Epithelial cell of esophagus (primary cell): Measurements from ENCODE around the gene KRTAP5-11.
"Not testable (repeated sequence)": the region's sequence is repeated elsewhere in the genome, so short reads cannot be mapped to it uniquely, and the experiment has no call there.

Source experiments
- DNase-seq: peaks from one replicate; pipeline ENCODE4 v3.0.0; 2010; ENCODE audit warnings: low read depth
- H3K4me3 ChIP-seq: 2 replicates; pipeline ENCODE4 v1.5.1; 2011; ENCODE audit warnings: mild to moderate bottlenecking, low read length, control low read depth
- TF ChIP-seq, protein P1 (sequence below): IDR thresholded peaks from 2 replicates; pipeline ENCODE4 v1.5.1; 2011; ENCODE audit warnings: low read depth, mild to moderate bottlenecking, low read length, control low read depth, inconsistent platforms; ENCODE audit not compliant: insufficient read depth; ENCODE audit errors: missing control alignments

KRTAP5-11 gene

DNA sequence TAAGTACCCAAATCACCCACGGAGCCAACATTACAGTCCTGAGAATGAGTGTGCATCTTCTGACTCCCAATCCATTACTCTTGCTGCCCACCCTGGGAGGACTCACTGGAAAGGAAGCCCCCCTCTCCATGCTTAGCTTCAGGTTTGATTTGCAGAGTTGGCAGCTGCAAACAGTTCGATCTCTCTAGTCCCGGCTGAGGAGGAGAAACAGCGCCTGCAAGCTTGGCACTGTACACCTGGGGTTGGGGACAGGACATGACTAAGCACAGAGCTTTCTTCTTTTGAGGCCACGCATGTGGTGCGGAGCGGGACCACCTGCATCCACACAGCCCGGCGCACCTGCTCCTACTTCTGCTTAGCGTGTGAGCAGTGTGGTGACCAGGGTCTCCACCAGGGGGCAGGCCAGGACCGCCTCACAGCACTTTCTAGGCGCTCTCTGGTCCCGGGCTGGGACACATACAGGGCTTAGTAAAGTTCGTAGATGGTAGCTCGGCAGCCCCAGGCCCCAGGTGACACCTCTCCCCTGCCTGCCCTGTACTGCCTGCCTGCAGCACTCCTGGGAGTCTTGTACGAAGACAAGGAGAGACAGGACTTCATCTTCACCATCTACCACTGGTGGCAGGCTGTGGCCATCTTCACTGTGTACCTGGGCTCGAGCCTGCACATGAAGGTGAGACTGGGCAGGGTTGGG is 22.3 kb upstream of the KRTAP5-11 start:
- TF ChIP-seq, protein P1, sequence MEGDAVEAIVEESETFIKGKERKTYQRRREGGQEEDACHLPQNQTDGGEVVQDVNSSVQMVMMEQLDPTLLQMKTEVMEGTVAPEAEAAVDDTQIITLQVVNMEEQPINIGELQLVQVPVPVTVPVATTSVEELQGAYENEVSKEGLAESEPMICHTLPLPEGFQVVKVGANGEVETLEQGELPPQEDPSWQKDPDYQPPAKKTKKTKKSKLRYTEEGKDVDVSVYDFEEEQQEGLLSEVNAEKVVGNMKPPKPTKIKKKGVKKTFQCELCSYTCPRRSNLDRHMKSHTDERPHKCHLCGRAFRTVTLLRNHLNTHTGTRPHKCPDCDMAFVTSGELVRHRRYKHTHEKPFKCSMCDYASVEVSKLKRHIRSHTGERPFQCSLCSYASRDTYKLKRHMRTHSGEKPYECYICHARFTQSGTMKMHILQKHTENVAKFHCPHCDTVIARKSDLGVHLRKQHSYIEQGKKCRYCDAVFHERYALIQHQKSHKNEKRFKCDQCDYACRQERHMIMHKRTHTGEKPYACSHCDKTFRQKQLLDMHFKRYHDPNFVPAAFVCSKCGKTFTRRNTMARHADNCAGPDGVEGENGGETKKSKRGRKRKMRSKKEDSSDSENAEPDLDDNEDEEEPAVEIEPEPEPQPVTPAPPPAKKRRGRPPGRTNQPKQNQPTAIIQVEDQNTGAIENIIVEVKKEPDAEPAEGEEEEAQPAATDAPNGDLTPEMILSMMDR: peak; percentile 29
- not testable (repeated sequence) for DNase-seq, H3K4me3 ChIP-seq

DNA sequence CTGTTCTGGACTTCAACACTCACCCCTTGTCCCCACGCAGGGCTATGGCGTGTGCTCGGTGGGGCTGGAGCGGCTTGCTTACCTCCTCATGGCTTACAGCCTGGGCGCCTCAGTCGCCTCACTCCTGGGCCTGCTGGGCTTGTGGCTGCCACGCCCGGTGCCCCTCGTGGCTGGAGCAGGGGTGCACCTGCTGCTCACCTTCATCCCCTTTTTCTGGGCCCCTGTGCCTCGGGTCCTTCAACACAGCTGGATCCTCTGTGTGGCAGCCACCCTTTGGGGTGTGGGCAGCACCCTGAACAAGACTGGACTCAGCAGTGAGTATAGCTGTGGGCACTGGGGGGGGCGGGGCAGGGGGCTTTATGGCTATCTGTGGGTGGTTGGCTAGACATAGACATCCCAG is 20.5 kb upstream of the KRTAP5-11 start:
- DNase-seq, H3K4me3 ChIP-seq: not testable (repeated sequence)

DNA sequence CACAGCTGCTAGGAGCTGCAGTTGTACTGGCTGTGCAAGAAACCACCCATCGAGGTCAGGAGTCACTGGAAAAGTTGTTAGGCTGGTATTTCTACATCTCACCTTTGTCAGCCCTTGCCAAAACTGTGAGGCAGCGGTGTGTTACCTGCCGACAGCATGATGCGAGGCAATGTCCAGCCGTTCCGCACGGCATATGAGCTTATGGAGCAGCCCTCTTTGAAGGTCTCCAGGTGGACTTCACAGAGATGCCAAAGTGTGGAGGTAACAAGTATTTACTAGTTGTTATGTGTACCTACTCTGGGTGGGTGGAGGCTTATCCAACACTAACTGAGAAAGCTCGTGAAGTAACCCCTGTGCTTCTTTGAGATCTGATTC is 6.9 kb upstream of the KRTAP5-11 start:
- not testable (repeated sequence) for H3K4me3 ChIP-seq, DNase-seq

DNA sequence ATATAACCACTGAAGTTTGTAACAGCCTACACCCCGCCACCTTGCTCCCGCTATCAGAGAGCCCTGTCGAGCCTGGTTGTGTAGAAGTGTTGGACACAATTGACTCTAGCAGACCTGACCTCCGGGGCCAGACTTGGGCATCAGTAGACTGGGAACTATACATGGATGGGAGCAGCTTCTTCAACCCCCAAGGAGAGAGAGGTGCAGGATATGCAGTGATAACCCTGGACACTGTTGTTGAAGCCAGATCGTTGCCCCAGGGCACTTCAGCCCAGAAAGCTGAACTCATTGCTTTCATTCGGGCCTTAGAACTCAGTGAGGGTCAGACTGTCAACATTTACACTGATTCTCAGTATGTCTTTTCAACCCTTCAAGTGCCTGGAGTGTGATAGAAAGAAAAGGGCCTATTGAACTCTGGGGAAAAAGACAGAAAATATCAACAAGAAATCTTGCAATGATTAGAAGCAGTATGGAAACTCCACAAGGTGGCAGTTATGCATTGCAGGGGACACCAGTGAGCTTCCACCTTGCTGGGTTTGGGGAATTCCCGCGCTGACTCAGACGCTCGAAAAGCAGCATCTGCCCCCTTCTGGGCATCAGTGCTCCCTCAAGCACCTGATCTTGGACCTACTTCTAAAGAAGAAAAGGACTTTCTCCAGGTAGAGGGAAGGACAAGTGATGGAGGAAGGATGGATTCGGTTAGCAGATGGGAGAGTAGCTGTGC is 6.3 kb upstream of the KRTAP5-11 start:
- DNase-seq: peak; percentile 47
- H3K4me3 ChIP-seq: not testable (repeated sequence)

DNA sequence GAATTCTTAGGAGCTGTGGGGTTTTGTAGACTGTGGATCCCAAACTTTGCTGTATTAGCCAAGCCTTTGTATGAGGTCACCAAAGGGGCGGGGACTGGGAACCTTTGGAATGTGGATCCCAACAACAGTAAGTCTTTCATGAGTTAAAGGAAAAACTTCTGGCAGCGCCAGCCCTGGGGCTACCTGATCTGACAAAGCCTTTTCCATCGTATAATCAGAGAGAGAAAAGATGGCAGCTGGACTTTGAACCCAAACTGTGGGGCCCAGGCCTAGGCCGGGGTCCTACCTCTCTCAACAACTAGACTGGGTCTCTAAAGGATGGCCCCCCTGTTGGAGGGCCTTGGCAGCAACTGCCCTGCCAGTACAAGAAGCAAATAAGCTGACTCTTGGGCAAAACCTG is 5.6 kb upstream of the KRTAP5-11 start:
- not testable (repeated sequence) for H3K4me3 ChIP-seq, DNase-seq

DNA sequence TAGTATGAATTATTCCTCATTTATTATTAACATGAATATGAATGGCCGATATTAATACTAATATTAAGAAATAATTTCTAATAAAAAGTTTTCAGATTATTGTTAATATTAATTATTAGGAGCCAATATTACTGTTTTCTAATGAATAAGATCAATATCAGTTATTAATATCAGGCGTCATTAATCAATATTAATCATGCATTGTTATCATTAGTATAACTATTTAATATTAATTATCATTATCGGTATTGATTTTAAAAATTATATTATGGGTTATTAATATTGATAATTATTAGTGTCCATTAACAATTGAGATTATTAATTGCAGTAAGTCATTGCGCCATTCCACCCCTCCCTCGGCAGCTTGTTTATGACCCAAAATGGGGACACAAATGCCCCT is 3.0 kb upstream of the KRTAP5-11 start:
- DNase-seq, H3K4me3 ChIP-seq: not testable (repeated sequence)

DNA sequence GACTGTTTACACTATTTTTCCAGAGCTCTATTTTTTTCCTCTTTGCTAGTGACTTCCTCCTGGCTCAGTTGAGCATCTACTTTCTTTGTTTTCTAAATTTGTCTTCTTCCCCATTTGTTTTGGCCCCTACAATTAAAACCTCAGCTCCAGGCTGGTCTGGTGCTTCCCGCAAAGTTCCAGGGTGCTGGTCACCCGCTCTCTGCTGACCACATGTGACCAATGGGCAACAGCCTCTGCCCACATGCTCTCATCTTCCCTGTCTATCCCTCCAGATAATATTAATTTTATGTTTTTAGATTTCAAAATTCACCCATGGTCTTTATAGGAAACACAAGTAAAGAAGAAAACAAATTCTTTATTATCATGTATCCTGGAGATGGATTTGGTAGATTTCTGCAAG is 294 bp upstream of the KRTAP5-11 start:
- not testable (repeated sequence) for DNase-seq, H3K4me3 ChIP-seq

DNA sequence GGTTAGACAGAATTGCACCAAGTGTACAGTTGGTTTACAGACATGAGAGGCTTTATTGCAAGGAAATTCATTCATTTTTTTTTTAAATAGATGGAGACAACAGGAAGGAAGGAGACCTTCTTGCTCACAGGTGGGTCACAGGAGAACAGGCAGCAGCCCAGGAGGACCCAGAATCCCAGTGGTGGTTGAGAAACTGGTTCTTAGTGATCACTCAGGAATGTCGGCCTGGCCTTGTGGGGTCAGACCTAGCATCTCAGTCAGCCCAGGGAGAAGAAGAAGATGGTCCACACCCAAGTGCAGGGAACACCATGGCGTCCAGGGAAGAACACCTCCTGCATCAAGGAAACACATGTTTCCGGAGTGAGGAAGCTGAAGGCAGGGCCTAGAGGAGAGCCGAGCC is 849 bp downstream of the KRTAP5-11 start:
- H3K4me3 ChIP-seq: no peak overlapping the region
- no peak for DNase-seq
- TF ChIP-seq, protein P1: no peak

DNA sequence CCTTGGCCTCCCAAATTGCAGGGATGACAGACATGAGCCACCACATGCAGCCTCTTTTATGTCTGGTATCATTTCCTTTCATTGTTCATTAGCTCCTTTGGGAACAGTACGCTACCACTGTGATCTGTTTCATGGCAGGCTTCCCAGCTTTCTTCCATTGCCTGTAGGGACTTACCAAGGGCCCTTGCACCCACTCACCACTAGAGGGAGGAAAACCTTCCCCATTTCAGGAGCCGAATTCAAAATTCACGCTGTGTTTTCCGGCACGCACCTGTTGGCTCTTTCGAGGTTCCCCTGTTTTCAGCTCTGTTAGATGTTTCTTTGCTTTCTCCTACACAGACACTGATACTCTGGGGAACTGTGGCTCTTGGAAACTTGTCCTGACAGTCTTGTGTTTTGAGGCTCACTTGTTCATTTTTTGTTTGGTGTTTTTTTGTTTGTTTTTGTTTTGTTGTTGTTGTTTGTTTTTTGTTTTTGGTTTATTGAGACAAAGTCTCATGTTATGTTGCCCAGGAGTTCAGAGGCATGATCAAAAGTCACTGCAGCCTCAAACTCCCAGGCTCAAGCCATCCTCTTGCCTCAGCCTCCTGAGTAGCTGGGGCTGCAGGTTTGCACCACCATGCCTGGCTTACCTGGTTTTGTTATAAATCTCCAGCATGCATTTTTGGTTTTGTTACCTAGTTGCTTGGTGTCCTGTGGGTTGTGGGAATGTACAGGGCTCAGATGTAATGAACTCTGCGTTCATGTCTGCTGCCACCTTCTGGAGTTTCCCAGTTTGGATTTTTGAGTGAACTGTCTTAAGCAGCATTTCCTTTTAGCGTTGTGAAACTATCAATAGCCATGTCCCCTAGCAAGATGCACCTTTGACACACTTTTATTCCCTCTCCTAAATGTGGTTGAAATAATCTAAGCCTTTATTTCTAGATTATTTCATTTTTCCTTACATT is 2.3 kb downstream of the KRTAP5-11 start:
- TF ChIP-seq, protein P1: peak; percentile 94
- DNase-seq: peak; percentile 63
- H3K4me3 ChIP-seq: no peak overlapping the region

DNA sequence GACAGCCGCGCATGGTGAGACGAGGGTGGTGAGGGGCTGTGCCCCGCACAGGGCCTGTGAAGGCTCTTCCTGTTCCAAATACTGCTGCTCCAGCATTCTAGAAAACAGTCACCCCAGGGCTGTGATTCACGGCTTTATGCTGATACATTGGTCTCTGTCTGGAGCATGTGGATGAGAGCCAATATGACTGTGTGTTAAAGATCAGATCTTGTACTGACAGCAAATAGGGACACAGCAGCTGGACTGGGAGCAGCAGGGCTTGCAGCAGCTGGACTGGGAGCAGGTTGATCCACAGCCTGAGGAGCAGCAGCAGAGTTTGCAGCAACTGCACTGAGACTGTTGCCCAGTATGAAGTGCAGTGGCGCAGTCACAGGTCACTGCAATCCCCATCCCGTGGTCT is 3.2 kb downstream of the KRTAP5-11 start:
- DNase-seq, H3K4me3 ChIP-seq: not testable (repeated sequence)
